Aorta (tissue), 5 donors: ENCODE data around the gene GABRA6. TPM values are rescaled to one million over a fixed set of nuclear protein-coding genes. Genes with fewer than 3 reads are reported as not detected.

Experiments
- ATAC-seq: fragments of 200-7000 bp; cut with Tn5 transposase; one replicate; pipeline ENCODE4 v1.9.1; 2022; ENCODE audit warnings: moderate library complexity; ENCODE audit not compliant: low FRiP score
- DNase-seq, 2 donors: peaks; one replicate each; pipeline ENCODE4 v3.0.0-alpha.2; 2020
- H3K27ac ChIP-seq, 2 donors: one replicate each; pipeline ENCODE4 v1.5.1; 2013; ENCODE audit warnings: low read length in 2 of 2, mild to moderate bottlenecking in 2 of 2, moderate library complexity in 2 of 2, control low read depth in 1 of 2, inconsistent platforms in 1 of 2, low read depth in 1 of 2
- H3K27me3 ChIP-seq, 2 donors: one replicate each; pipeline ENCODE4 v1.6.1; 2013; ENCODE audit warnings: control low read depth in 1 of 2, low read length in 1 of 2, mild to moderate bottlenecking in 1 of 2, moderate library complexity in 1 of 2; ENCODE audit not compliant: insufficient read depth in 2 of 2, control insufficient read depth in 1 of 2
- H3K36me3 ChIP-seq, 2 donors: one replicate each; pipeline ENCODE4 v1.6.1; 2013; ENCODE audit warnings: control low read depth in 1 of 2, low read length in 1 of 2, mild to moderate bottlenecking in 1 of 2; ENCODE audit not compliant: insufficient read depth in 2 of 2, control insufficient read depth in 1 of 2
- H3K4me1 ChIP-seq, 2 donors: one replicate each; pipeline ENCODE4 v1.6.1; 2013; ENCODE audit warnings: low read length in 2 of 2, control low read depth in 1 of 2, mild to moderate bottlenecking in 1 of 2, moderate library complexity in 1 of 2; ENCODE audit not compliant: insufficient read depth in 2 of 2, control insufficient read depth in 1 of 2
- H3K4me3 ChIP-seq, 2 donors: one replicate each; pipeline ENCODE4 v1.5.1; 2013; ENCODE audit warnings: low read length in 2 of 2, control low read depth in 1 of 2, mild to moderate bottlenecking in 1 of 2
- H3K9me3 ChIP-seq: one replicate; pipeline ENCODE4 v1.6.1; 2013; ENCODE audit warnings: mild to moderate bottlenecking, low read length; ENCODE audit not compliant: control insufficient read depth
- WGBS, 2 donors: extraction: QIAGEN DNeasy Blood & Tissue Kit; methylation state at CpG; one replicate each; pipeline ENCODE4 v1.1.7; 2013; 5-methylcytosine and 5-hydroxymethylcytosine counted together
- intact Hi-C, 2 donors: fragments of 100-400 bp; cut with DNase I; formaldehyde crosslinking; loops; one replicate each; pipeline versions ENCODE4 v1.14.2 to v1.15.0; 2022
- polyA plus RNA-seq, 2 donors: library from polyadenylated mRNA; stranded (reverse); fragments of 200-250 nt; gene quantifications; one replicate each; pipeline ENCODE4 v1.2.3, GENCODE V29; 2013
- total RNA-seq, 2 donors: library from RNA; stranded (reverse); fragmentation: NEBNext Ultra II Directional; extraction: Animal tissue kit (Norgen Biotek cat#: 25700); gene quantifications; one replicate each; pipeline ENCODE4 v1.2.1, GENCODE V29; 2021
- donor health status: healthy with polysubstance abuse.
- donor health status: Bipolar disorder and iron deficiency.
- donor health status: DM: no; HTN: no; CAD: no.
- donor health status: DM: no; HTN: no; CAD: no.
- donor health status: DM: yes; HTN: yes; CAD: no.

Gene GABRA6
- total and polyA plus RNA-seq, 4 donors = not detected

- Histone ChIP-seq H3K4me3 (no peak overlapping the region), H3K27ac (no peak overlapping the region), H3K4me1 (no peaks in the 10 kb centered on the region), H3K27me3 (no peaks in the 10 kb centered on the region), H3K36me3 (no peaks in the 10 kb centered on the region), H3K9me3 (no peaks in the 10 kb centered on the region)
- intact Hi-C loops = no loop called here
- ATAC-seq (no peak), DNase-seq (no peak)
- 88 to 92% methylated on average over 1 of the region's 1 CpG for WGBS, 2 donors
Observed at GRCh38 chr5:161719157-161719556, 33.6 kb downstream of the GABRA6 start.

DNA sequence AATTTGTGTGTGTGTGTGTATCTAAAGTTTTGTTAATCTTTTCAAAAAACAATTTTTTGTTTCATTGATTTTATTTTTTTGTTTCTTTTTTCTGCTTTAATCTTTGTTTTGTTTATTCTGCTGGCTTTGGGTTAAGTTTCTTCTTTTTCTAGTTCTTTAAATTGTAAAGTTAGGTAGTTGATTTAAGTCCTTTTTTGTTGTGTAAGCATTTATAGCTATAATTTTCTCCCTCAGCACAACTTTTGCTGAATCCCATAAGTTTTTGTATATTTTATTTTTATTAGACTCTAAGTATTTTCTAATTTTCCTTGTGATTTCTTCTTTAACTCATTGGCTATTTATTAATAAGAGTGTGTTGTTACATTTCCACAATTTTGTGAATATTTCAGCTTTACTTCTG, 34.9 kb downstream of the GABRA6 start:
- Histone ChIP-seq H3K9me3 (no peaks in the 10 kb centered on the region), H3K36me3 (no peaks in the 10 kb centered on the region), H3K4me1 (no peaks in the 10 kb centered on the region), H3K4me3 (no peak overlapping the region), H3K27me3 (no peaks in the 10 kb centered on the region), H3K27ac (no peak overlapping the region)
- DNase-seq = no peak
- intact Hi-C loops = no loop called here
- ATAC-seq = no peak

GRCh38 chr5:161734741-161735140, 49.2 kb downstream of the GABRA6 start:
- 72 to 82% methylated on average over 1 of the region's 1 CpG for WGBS, 2 donors
- Histone ChIP-seq H3K27ac (no peak overlapping the region), H3K27me3 (no peaks in the 10 kb centered on the region), H3K36me3 (no peaks in the 10 kb centered on the region), H3K4me3 (no peak overlapping the region), H3K4me1 (no peaks in the 10 kb centered on the region), H3K9me3 (no peaks in the 10 kb centered on the region)
- DNase-seq = no peak
- ATAC-seq = no peak
- intact Hi-C loops = no loop called here

DNA sequence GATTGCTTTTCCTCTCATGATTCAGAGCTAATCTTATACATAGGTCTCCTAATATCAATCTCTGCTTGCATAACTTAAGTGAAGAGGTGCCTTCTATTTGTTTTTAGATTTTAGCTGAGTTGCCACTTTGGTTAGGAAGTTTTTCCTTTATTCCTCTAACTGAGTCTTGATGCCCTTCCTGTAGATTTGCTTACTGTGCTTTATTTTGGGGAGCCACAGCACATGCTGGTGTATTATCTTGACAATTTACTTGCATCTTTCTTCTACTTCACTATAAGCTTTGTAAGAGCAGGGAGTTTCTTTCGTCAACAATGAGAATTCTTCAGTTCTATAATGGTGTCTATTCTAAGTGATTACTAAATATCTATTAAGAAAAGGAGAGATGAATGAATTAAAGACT, 54.9 kb downstream of the GABRA6 start:
- no peaks in the 10 kb centered on the region for H3K27me3 ChIP-seq
- DNase-seq (no peak), ATAC-seq (no peak)
- intact Hi-C loops = no loop called here
- H3K27ac ChIP-seq = no peak overlapping the region
- no peaks in the 10 kb centered on the region for H3K36me3 ChIP-seq
- H3K9me3 ChIP-seq = no peaks in the 10 kb centered on the region
- no peak overlapping the region for H3K4me3 ChIP-seq
- H3K4me1 ChIP-seq = no peaks in the 10 kb centered on the region
- WGBS, 2 donors = 79 to 84% methylated on average over 1 of the region's 1 CpG

DNA sequence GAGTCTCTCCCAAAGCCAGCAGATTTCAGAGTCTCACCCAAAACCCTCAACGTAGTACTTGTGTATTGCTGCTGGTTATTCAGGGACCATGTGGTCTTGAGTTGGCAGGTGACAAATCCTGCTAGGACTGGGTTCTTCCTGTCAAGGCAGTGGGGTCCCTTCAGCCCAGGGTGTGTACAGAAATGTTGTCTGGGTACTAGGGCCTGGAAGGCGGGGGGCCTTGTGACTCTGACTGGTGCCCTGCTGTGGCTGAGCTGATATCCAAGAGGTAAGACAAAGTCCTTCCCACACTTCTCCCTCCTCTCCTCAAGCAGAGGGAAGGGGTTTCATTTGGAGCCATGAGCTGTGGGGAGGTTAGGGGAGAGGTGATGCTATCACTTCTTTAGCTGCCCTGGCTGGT, 58.8 kb downstream of the GABRA6 start:
- intact Hi-C loops = no loop called here
- no peaks in the 10 kb centered on the region for H3K4me1 ChIP-seq
- 82 to 84% methylated on average over 2 of the region's 2 CpGs for WGBS, 2 donors
- H3K27ac ChIP-seq = no peak overlapping the region
- DNase-seq = no peak
- H3K9me3 ChIP-seq = peaks cover 2% of the 10 kb centered on the region
- H3K4me3 ChIP-seq = no peak overlapping the region
- no peaks in the 10 kb centered on the region for H3K27me3 ChIP-seq
- H3K36me3 ChIP-seq = no peaks in the 10 kb centered on the region
- ATAC-seq = peak; percentile 9

DNA sequence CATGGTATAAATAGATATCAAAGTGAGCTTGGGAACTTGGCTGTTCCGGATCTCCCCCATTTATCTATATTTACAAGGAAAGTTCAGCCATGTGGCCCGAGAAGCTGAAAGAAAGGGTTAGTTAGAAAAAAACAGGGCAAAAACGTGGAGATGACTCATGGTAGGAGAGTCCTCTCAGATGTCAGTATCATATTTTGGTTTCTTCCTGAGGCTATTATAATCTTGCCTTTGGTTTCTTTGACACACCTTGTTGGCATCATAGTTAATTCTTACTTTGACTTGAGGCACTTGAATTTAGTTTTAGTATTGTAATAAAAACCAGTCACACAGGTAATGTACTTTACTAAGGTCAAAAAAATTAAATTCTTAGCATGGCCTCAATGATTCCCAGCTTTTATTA, 59.9 kb downstream of the GABRA6 start:
- Histone ChIP-seq H3K27me3 (no peaks in the 10 kb centered on the region), H3K27ac (no peak overlapping the region), H3K4me3 (no peak overlapping the region), H3K36me3 (no peaks in the 10 kb centered on the region), H3K4me1 (no peaks in the 10 kb centered on the region), H3K9me3 (peaks cover 2% of the 10 kb centered on the region)
- 52 to 61% methylated on average over 3 of the region's 3 CpGs for WGBS, 2 donors
- intact Hi-C loops = no loop called here
- ATAC-seq (no peak), DNase-seq (no peak)

DNA sequence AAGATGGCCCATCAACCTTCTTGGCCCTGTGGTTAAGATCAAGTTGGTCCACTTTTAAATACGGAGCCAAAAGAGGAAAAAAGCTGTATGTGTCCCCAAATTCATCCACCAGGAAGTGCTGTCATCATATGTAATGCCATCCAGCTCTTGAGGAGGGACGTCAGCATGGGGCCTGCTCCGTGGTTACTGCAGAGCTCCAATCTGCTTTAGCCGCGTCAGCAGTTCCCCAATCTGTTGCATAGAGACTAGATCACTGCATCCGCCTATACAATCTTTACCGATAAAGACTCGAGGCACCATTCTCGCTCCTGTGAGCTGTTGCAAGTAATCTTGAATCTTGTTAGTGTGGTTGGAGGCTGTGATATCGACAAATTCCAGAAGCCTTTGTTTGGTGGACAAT, 65.7 kb downstream of the GABRA6 start:
- peaks cover 2% of the 10 kb centered on the region for H3K9me3 ChIP-seq
- H3K4me3 ChIP-seq = no peak overlapping the region
- H3K36me3 ChIP-seq = no peaks in the 10 kb centered on the region
- ATAC-seq (no peak), DNase-seq (no peak)
- intact Hi-C loops = no loop called here
- 84% methylated on average over 10 of the region's 10 CpGs for WGBS, 2 donors
- no peaks in the 10 kb centered on the region for H3K4me1 ChIP-seq
- H3K27ac ChIP-seq = no peak overlapping the region
- no peaks in the 10 kb centered on the region for H3K27me3 ChIP-seq

Other genes starting within 250 kb of the GABRA6 start
- 1 to 10 TPM in 1 of 2 donors, under 1 TPM in 1; 0.54 to 1.1 TPM for gene GABRB2, start 139.0 kb upstream of the GABRA6 start, total RNA-seq
- under 1 TPM; 0.03 to 0.13 TPM for gene GABRB2, start 139.0 kb upstream of the GABRA6 start, polyA plus RNA-seq
- gene GABRA1, start 162.4 kb downstream of the GABRA6 start, total RNA-seq = not detected
- not detected for gene GABRA1, start 162.4 kb downstream of the GABRA6 start, polyA plus RNA-seq